Neural progenitor cell (in vitro differentiated cells): Measurements from ENCODE around the gene KCNMA1. TPM values are rescaled to one million over a fixed set of nuclear protein-coding genes. Genes with fewer than 3 reads are reported as not detected.

Source experiments
- DNase-seq: peaks from one replicate; pipeline ENCODE4 v3.0.0-alpha.2; 2016; ENCODE audit warnings: low spot score
- H2AFZ ChIP-seq: fragments of 200-600 bp; sonication (generic); replicated peaks from 2 replicates; pipeline ENCODE4 v1.6.1; 2016; ENCODE audit warnings: antibody characterized with exemption
- H3F3A ChIP-seq: fragments of 200-600 bp; sonication (generic); 2 replicates; pipeline ENCODE4 v1.6.1; 2016; ENCODE audit warnings: antibody characterized with exemption, low read depth
- H3K27ac ChIP-seq: fragments of 200-600 bp; sonication (generic); 2 replicates; pipeline ENCODE4 v1.5.1; 2016; ENCODE audit warnings: mild to moderate bottlenecking
- H3K27me3 ChIP-seq: fragments of 200-600 bp; sonication (generic); 2 replicates; pipeline ENCODE4 v1.6.1; 2016; ENCODE audit warnings: mild to moderate bottlenecking, moderate library complexity
- H3K36me3 ChIP-seq: fragments of 200-600 bp; sonication (generic); 2 replicates; pipeline ENCODE4 v1.5.1; 2016
- H3K4me1 ChIP-seq: fragments of 200-600 bp; sonication (generic); 2 replicates; pipeline ENCODE4 v1.6.1; 2016; ENCODE audit warnings: mixed run types
- H3K4me2 ChIP-seq: fragments of 200-600 bp; sonication (generic); 2 replicates; pipeline ENCODE4 v1.6.1; 2016
- H3K4me3 ChIP-seq: fragments of 200-600 bp; sonication (generic); 2 replicates; pipeline ENCODE4 v1.5.1; 2016
- H3K79me2 ChIP-seq: fragments of 200-600 bp; sonication (generic); 2 replicates; pipeline ENCODE4 v1.6.1; 2016; ENCODE audit warnings: low read depth
- H3K9ac ChIP-seq: fragments of 200-600 bp; sonication (generic); 2 replicates; pipeline ENCODE4 v1.6.1; 2016
- H3K9me3 ChIP-seq: fragments of 200-600 bp; sonication (generic); 2 replicates; pipeline ENCODE4 v1.5.1; 2016; ENCODE audit warnings: low read depth
- H4K20me1 ChIP-seq: fragments of 200-600 bp; sonication (generic); 2 replicates; pipeline ENCODE4 v1.6.1; 2016; ENCODE audit warnings: low read depth
- H3K27ac Mint-ChIP-seq: 3 replicates; pipeline ENCODE4 v1.8.0; 2021; ENCODE audit warnings: mixed read lengths
- H3K27me3 Mint-ChIP-seq: 2 replicates; pipeline ENCODE4 v1.8.0; 2022; ENCODE audit warnings: low read depth, mild to moderate bottlenecking, inconsistent platforms, moderate library complexity, mixed read lengths; ENCODE audit not compliant: insufficient read depth
- H3K36me3 Mint-ChIP-seq: 3 replicates; pipeline ENCODE4 v1.8.0; 2021; ENCODE audit warnings: mixed read lengths
- H3K4me1 Mint-ChIP-seq: 3 replicates; pipeline ENCODE4 v1.8.0; 2021; ENCODE audit warnings: mixed read lengths
- H3K4me3 Mint-ChIP-seq: 3 replicates; pipeline ENCODE4 v1.8.0; 2021; ENCODE audit warnings: mild to moderate bottlenecking, moderate library complexity, mixed read lengths
- H3K9me3 Mint-ChIP-seq: 3 replicates; pipeline ENCODE4 v1.8.0; 2020; ENCODE audit warnings: mixed read lengths
- CTCF ChIP-seq: fragments of 200-600 bp; sonication (generic); IDR thresholded peaks from 2 replicates; pipeline ENCODE4 v1.5.1; 2017; ENCODE audit warnings: antibody characterized with exemption, mild to moderate bottlenecking
- EZH2 ChIP-seq: fragments of 200-600 bp; sonication (generic); IDR thresholded peaks from 2 replicates; pipeline ENCODE4 v1.6.1; 2017; ENCODE audit warnings: antibody characterized with exemption, mild to moderate bottlenecking, moderate library complexity
- EZH2phosphoT487 ChIP-seq: fragments of 200-600 bp; sonication (generic); IDR thresholded peaks from 2 replicates; pipeline ENCODE4 v1.6.1; 2017; ENCODE audit warnings: antibody characterized with exemption
- total RNA-seq: library from RNA; depleted of rRNA; stranded (reverse); fragments of >200 nt; gene quantifications from 2 replicates; pipeline ENCODE4 v1.2.3, GENCODE V29; 2015; ENCODE audit warnings: low replicate concordance

Gene KCNMA1
- total RNA-seq, 1 donor from 2014 or later: 2.4 TPM

GRCh38 chr10:77459905-77460304, 177.7 kb downstream of the KCNMA1 start:
- no peaks in the 10 kb centered on the region for H3K9me3 ChIP-seq
- no peaks in the 10 kb centered on the region for H3K79me2 ChIP-seq
- no peaks in the 10 kb centered on the region for H3K4me1 ChIP-seq
- no peak overlapping the region for H3K4me3 Mint-ChIP-seq
- no peaks in the 10 kb centered on the region for H3K9me3 Mint-ChIP-seq
- no peaks in the 10 kb centered on the region for H3K4me1 Mint-ChIP-seq
- no peaks in the 10 kb centered on the region for H3K27me3 ChIP-seq
- TF ChIP-seq EZH2phosphoT487: no peak
- no peak for TF ChIP-seq EZH2
- TF ChIP-seq CTCF: no peak
- H3K27ac ChIP-seq: no peak overlapping the region
- H3F3A ChIP-seq: no peaks in the 10 kb centered on the region
- peaks cover 2% of the 10 kb centered on the region for H3K27me3 Mint-ChIP-seq
- no peak overlapping the region for H3K4me3 ChIP-seq
- no peak overlapping the region for H3K4me2 ChIP-seq
- H4K20me1 ChIP-seq: no peaks in the 10 kb centered on the region
- H3K36me3 ChIP-seq: no peaks in the 10 kb centered on the region
- no peak overlapping the region for H3K9ac ChIP-seq
- no peak overlapping the region for H2AFZ ChIP-seq
- no peak for DNase-seq
- no peak overlapping the region for H3K27ac Mint-ChIP-seq
- no peaks in the 10 kb centered on the region for H3K36me3 Mint-ChIP-seq

- H2AFZ ChIP-seq: no peak overlapping the region
These were observed 178.5 kb downstream of the KCNMA1 start for GRCh38 chr10:77458986-77459590.

GRCh38 chr10:77457721-77458120, 179.9 kb downstream of the KCNMA1 start:
- Histone ChIP-seq H3K4me2 (no peak overlapping the region), H3K9ac (no peak overlapping the region), H3K36me3 (no peaks in the 10 kb centered on the region), H4K20me1 (no peaks in the 10 kb centered on the region), H3K27ac (no peak overlapping the region), H3K9me3 (no peaks in the 10 kb centered on the region), H3K27me3 (no peaks in the 10 kb centered on the region), H3K79me2 (no peaks in the 10 kb centered on the region), H3F3A (no peaks in the 10 kb centered on the region), H2AFZ (no peak overlapping the region), H3K4me3 (no peak overlapping the region), H3K4me1 (peaks cover 4% of the 10 kb centered on the region)
- H3K4me1 Mint-ChIP-seq: no peaks in the 10 kb centered on the region
- TF ChIP-seq CTCF: no peak
- TF ChIP-seq EZH2: no peak
- TF ChIP-seq EZH2phosphoT487: no peak
- no peak overlapping the region for H3K27ac Mint-ChIP-seq
- no peaks in the 10 kb centered on the region for H3K36me3 Mint-ChIP-seq
- no peak overlapping the region for H3K4me3 Mint-ChIP-seq
- DNase-seq: no peak
- no peaks in the 10 kb centered on the region for H3K9me3 Mint-ChIP-seq
- H3K27me3 Mint-ChIP-seq: peaks cover 2% of the 10 kb centered on the region

More at GRCh38 chr10:77458986-77459590, 178.5 kb downstream of the KCNMA1 start:
- Mint-ChIP-seq H3K4me1 (no peaks in the 10 kb centered on the region), H3K9me3 (no peaks in the 10 kb centered on the region), H3K27me3 (peaks cover 2% of the 10 kb centered on the region), H3K27ac (no peak overlapping the region), H3K4me3 (no peak overlapping the region), H3K36me3 (no peaks in the 10 kb centered on the region)
- Histone ChIP-seq H4K20me1 (no peaks in the 10 kb centered on the region), H3K27ac (no peak overlapping the region), H3K9me3 (no peaks in the 10 kb centered on the region), H3K27me3 (no peaks in the 10 kb centered on the region), H3K4me2 (no peak overlapping the region), H3K4me1 (peaks cover 2% of the 10 kb centered on the region), H3K79me2 (no peaks in the 10 kb centered on the region), H3K4me3 (no peak overlapping the region), H3K36me3 (no peaks in the 10 kb centered on the region), H3K9ac (no peak overlapping the region), H3F3A (no peaks in the 10 kb centered on the region)
- no peak for DNase-seq
- TF ChIP-seq CTCF (no peak), EZH2 (no peak), EZH2phosphoT487 (no peak)
